HG03097 (cell line): ENCODE results near the gene ANKRD63.

Source experiments
- ATAC-seq: cut with Tn5 transposase; IDR thresholded peaks from one replicate; pipeline ENCODE4 v1.9.1; 2021; ENCODE audit not compliant: unreplicated experiment, low FRiP score

Gene ANKRD63

GRCh38 chr15:40296561-40297230 is 13.8 kb upstream of the ANKRD63 start:
- no peak for ATAC-seq

GRCh38 chr15:40295877-40296560 is 13.2 kb upstream of the ANKRD63 start:
- no peak for ATAC-seq

- ATAC-seq = no peak
Measured at GRCh38 chr15:40295297-40295696, 12.4 kb upstream of the ANKRD63 start.

GRCh38 chr15:40293905-40294895 is 11.3 kb upstream of the ANKRD63 start:
- ATAC-seq = no peak

- no peak for ATAC-seq
Measured at GRCh38 chr15:40293006-40293405, 10.1 kb upstream of the ANKRD63 start.

GRCh38 chr15:40292246-40292645 is 9.4 kb upstream of the ANKRD63 start:
- ATAC-seq = no peak

- no peak for ATAC-seq
Measured at GRCh38 chr15:40290918-40291574, 8.2 kb upstream of the ANKRD63 start.

GRCh38 chr15:40290545-40290917 is 7.7 kb upstream of the ANKRD63 start:
- no peak for ATAC-seq

GRCh38 chr15:40289140-40289775 is 6.4 kb upstream of the ANKRD63 start:
- no peak for ATAC-seq

GRCh38 chr15:40287968-40288367 is 5.1 kb upstream of the ANKRD63 start:
- no peak for ATAC-seq

- no peak for ATAC-seq
Measured at GRCh38 chr15:40287505-40287904, 4.6 kb upstream of the ANKRD63 start.

- no peak for ATAC-seq
Measured at GRCh38 chr15:40286794-40287193, 3.9 kb upstream of the ANKRD63 start.

- ATAC-seq = no peak
Measured at GRCh38 chr15:40286061-40286532, 3.2 kb upstream of the ANKRD63 start.

GRCh38 chr15:40285554-40286011 is 2.7 kb upstream of the ANKRD63 start:
- no peak for ATAC-seq

GRCh38 chr15:40285151-40285550 is 2.3 kb upstream of the ANKRD63 start:
- no peak for ATAC-seq

GRCh38 chr15:40283615-40284300 is 894 bp upstream of the ANKRD63 start:
- no peak for ATAC-seq

- ATAC-seq = no peak
Measured at GRCh38 chr15:40282147-40282868, 556 bp downstream of the ANKRD63 start.

GRCh38 chr15:40281801-40282146 is 1.1 kb downstream of the ANKRD63 start:
- ATAC-seq = no peak
